Activated CD4-positive, CD25-positive, alpha-beta regulatory T cell treated with anti-CD3 and anti-CD28 coated beads, Interleukin-2, amount 50 U/mL, for 16 hours (primary cell): ENCODE measurements around the gene DARS1.
A peak's percentile ranks its signal among the peaks of the same experiment; 100 is the strongest.
"Not testable (repeated sequence)": the region's sequence is repeated elsewhere in the genome, so short reads cannot be mapped to it uniquely, and the experiment has no call there.

Experiments used
- DNase-seq: peaks from one replicate; pipeline ENCODE4 v3.0.0-alpha.2; 2020; ENCODE audit warnings: low read depth, low spot score

DARS1 gene

GRCh38 chr2:135984199-135985017, 1.0 kb downstream of the DARS1 start:
- DNase-seq = no peak

DNA sequence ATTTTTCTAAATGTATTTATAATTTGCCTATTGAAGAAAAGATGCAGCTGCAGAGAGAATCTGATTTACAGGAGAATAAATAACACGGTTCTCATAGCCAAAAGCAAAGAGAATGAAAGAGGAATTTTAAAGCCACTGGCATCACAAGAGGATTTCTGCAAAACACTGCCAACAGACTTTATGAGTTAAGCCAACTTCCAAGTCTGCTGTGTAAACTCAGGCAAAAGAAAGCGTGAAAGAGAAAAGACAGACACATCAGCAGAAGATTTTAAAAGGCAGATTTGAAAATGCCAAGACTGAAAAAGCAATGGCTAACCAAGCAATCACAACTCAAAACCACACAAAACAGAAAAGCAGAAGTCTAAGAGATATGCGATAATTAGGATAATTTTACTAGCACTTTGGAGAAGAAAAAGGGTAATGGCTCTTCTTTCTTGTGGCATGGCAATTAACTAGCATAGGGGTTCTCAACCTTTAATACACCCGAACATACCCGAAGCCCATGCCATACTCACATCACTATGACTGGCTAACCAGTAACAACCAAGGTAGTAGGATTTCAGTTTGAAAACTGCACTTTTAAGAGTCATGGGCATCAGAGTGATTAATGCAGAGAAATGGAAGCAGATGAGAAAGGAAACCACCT, 4.9 kb downstream of the DARS1 start:
- no peak for DNase-seq

DNA sequence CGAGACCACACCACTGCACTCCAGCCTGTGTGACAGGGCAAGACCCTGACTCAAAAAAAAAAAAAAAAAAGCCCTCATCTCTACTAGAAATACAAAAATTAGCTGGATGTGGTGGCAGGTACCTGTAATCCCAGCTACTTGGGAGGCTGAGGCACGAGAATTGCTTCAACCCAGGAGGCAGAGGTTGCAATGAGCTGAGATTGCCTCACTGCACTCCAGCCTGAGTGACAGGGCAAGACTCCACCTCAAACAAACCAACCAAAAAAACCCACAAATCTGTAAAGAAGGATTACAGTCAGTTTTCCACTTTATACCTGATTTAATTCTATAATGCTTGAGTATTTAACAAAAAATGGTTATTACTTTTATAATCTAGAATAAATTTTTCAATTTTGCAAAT, 9.7 kb downstream of the DARS1 start:
- no peak for DNase-seq

GRCh38 chr2:135974036-135974435, 11.4 kb downstream of the DARS1 start:
- DNase-seq = no peak

GRCh38 chr2:135969655-135970387, 15.6 kb downstream of the DARS1 start:
- DNase-seq = no peak

GRCh38 chr2:135965756-135966155, 19.7 kb downstream of the DARS1 start:
- no peak for DNase-seq

GRCh38 chr2:135964404-135964803, 21.0 kb downstream of the DARS1 start:
- DNase-seq = not testable (repeated sequence)

DNA sequence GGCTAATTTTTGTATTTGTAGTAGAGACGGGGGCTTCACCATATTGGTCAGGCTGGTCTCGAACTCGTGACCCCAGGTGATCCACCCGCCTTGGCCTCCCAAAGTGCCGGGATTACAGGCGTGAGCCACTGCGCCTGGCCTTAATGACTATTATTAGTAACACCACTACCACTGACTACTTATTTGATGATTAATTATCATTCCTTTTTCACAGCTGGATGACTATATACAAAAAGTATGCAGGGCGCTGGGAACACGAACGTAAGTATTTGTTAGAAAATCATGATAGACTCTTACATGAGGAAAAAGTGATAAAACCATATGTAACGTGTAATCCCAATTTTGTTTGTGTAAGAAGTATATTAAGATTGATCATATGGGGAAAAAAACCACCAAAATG, 21.6 kb downstream of the DARS1 start:
- DNase-seq = no peak

DNA sequence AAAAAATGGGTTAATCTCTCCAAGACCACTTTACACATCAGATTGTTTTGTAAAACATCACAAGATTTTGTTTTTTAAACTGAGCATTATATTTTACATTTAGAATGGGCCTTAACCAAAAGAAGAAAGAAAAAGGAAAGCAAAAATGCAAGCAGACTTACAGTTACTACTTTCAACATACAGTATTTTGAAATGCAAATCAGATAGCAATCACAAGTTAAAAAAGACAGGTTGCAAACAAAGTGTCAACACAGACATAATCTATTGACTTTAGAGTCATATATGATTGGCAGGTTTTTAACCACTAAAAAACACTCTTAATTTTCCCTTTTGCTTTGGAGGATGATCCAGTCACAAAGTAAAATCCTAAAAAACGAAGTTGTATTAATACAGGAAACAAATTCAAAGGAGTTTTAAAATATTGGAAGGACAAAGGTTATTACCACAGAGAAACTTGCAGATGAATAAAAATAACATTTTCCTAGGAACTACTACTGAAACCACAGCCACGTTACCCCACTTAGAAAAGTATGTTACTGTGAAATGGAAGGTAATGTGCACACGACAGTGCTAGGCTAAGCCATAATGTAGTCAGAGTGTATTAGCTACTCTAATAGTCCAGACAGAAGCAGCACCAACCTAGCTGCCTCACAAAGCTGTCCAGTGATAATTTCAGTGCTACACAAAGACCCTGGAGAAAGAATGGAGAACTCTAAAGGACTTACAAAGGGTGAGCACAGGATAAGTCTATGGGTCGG, 22.9 kb downstream of the DARS1 start:
- DNase-seq = no peak

DNA sequence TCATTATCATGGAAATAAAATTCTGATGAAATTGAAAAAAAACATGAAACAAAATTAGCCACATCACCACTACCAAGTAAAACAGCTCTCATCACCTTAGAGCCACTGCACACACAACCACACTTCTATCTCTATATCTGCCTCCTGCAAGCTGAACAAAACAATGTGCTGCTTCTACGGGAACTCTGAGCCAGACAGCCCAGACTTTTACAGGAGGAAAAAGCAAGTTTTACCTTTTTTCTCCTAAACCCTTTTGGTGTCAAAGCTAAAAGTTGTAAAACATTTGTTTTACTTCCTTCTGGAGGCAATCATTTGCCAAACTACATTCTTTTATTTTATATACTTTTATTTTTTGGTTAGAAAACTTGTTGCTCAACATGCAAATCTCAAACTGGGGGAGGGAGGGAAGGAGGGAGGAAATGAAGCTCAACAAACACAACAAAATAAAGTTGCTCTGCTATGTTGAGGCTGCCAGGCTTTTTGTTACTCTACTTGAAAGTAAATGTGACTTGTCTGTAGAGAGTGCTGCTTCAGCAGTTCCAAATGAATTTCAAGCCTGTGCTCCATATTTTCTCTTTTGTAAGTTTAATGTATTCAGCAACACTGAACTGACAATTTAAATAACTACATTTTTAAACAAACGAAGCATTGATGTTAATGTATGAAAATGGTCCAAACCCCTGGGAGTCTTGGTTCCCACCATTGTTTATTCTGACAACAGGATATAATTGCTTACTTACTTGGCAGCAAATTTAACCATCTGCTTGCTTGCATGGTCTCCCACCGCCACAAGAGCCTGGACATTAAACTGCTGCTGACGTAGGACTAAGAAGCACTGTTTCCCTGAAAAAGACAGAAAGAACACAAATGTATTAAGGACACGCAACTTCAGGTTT, 24.5 kb downstream of the DARS1 start:
- DNase-seq = peak; percentile 5

- no peak for DNase-seq
These were observed 25.3 kb downstream of the DARS1 start for GRCh38 chr2:135960150-135960549.

DNA sequence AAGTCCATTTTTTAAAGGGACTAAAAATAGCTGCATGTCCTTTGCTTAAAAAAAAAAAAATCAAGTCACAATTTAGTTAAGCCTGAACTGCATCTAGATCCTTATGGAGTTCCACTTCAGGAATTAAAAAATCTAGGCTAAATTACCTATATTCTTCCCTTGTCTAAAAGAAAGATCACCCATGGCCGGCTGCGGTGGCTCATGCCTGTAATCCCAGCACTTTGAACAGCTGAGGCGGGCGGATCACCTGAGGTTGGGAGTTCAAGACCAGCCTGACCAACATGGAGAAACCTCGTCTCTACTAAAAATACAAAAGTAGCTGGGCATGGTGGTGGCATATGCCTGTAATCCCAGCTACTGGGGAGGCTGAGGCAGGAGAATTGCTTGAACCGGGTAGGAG, 26.5 kb downstream of the DARS1 start:
- DNase-seq = not testable (repeated sequence)

- DNase-seq = no peak
These were observed 31.3 kb downstream of the DARS1 start for GRCh38 chr2:135954020-135954601.

DNA sequence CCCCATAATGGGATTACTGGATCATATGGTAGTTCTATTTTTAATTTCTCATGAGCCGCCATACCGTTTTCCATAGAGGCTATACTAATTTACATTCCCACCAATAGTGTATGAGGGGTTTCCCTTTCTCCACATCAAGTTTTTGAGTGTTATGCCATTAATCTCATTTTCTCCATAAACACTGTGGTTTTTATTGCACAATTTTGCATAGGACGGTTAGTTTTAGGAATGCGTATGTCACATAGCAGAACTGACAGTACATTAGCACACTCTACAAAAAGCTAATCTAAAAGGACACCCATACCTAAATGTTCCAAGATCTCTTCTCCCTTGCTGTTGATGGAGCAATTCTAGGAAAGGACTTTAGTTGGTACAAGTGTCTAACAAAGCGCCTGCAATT, 32.5 kb downstream of the DARS1 start:
- no peak for DNase-seq

DNA sequence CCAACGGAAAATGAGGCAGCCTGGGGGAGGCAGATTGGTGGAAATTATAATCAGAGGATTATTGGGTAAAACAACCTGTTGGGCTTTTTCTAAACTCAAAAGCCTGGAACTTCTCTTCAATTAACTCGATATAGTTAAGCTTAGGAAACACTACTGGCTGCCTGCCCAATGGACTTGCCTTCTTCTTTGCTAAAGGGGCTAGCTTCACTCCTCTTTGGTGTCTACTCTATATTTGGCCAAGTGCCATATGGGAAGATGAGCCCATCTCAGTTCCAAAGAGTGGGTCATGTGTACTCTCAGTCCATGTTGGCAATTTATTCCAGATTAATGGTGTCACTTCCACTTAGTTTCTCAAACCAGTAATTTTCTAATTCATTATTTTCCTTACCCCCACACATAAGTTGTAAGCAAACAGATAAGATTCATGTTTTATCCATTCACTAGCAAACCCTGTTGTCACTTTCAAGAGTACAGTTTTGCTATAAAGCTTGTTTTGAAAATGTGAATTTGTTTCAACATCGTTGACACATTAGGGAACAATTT, 34.3 kb downstream of the DARS1 start:
- no peak for DNase-seq

- DNase-seq = no peak
These were observed 35.8 kb downstream of the DARS1 start for GRCh38 chr2:135949451-135950234.

DNA sequence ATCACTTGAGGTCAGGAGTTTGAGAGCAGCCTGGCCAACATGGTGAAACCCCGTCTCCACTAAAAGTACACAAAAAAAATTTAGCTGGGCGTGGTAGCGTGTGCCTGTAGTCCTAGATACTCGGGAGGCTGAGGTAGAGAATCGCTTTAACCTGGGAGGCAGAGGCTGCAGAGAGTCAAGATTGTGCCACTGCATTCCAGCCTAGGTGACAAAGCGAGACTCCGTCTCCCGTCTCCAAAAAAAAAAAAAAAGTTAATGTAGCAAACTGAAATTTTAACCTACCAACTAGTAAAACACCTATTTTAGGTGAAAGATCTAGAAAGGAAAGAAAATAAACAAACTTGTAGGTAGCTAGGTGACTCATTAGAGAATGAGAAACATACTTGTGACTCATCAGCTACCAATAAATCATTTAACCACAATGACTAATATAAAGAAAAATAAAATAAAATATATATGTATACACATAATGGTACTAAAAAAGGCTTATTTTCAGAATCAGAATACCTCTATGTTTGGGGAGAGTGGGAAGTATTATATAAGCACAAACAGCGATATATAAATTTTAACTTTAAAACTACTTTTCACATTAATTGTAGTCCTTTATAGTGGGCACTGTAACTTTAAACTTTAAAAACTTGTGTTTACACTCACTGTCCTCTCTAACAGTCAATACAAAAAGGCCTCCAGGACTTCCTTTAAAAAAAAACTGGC, 36.6 kb downstream of the DARS1 start:
- peak; percentile 3 for DNase-seq

DNA sequence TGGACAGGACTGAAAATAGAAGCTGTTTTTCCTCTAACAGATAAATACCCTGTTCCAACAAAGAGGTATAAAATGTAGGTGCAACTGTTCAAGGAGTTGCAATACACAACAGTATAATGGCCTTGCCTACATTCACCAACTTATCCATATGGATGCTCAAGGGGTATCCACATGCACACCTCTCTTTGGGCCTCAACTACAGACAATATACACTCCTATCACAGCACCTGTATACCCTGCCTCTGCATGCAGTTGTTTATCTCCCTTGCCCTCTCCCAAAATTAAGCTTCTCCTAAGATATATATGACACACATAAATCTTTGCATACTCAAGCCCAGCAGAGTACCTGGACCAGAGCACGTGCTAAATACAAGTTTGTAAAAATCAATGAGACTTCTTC, 37.3 kb downstream of the DARS1 start:
- DNase-seq = no peak

DNA sequence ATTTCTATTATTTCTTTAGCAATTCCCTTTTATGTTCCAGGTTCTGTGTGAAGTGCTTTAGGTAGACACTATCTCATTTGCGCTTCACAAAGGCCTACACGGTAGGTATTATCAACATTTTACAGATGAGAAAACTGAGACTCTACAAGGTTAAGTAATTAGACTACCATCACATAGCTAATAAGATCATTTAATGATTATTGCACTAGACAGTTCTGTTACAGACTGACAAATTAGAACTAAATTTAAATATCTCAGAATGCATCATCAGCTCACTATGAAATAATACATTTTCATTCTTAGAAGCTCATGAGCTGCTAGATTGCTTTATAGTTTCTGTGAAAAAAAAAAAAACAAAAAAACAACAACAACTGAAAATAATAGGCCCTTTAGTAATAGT, 37.9 kb downstream of the DARS1 start:
- no peak for DNase-seq
